ENCODE results near the gene BTNL3. TPM values are rescaled to one million over a fixed set of nuclear protein-coding genes. Genes with fewer than 3 reads are reported as not detected.

BTNL3 gene
- total and polyA plus RNA-seq, 8 donors, result 0.08 to 0.42 (median 0.20) TPM; not detected in 4

DNA sequence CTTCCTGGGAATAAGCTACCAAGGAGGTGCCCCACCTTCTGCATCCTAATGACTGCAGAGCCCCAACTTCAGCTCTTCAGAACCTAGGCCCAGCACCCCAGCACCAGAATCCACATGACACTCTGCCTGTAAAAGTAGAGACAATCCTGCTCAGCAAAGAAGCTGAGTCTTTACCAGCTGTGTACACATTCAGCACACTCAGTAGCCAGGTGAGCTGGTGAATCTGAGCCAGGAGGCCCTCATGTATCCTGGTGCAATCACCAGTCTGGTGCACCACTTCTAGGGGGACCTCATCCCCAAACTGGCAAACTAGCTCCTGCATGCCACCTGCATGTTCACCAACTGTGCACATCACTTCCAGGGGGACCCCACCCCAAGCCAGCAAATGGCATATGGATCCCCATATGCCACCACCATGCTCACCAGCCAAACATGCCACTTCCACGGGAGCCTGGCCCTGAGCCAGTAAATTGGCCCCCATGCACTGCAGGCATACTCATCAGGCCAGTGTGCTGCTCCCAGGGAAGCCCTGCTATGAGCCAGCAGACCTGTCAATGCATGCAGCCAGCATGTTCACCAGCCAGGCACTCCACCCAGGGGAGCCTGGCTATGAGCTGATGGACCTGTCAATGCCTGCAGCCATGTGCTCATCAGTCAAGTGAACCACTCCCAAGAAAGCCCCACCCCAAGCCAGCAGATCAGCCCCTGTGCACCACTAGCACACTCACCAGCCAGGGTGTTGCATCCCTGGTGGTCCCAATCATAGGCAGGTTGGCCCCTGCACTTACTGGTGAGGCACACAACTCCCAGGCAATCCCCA is 35.8 kb downstream of the BTNL3 start:
- DNase-seq (no peak), ATAC-seq (no peak)
- TF ChIP-seq CTCF (IDR thresholded peaks at IDR 0.05), result no peak
- intact Hi-C loops (cut with DNase I), result no loop called here
- Histone ChIP-seq H3K27ac (no peak overlapping the region), H3K4me3 (no peak overlapping the region), H3K9me3 (peaks cover 0 to 27% of the 10 kb centered on the region in 2 donors), H3K27me3 (no peaks in the 10 kb centered on the region), H3K4me1 (no peaks in the 10 kb centered on the region), H3K36me3 (no peaks in the 10 kb centered on the region)

DNA sequence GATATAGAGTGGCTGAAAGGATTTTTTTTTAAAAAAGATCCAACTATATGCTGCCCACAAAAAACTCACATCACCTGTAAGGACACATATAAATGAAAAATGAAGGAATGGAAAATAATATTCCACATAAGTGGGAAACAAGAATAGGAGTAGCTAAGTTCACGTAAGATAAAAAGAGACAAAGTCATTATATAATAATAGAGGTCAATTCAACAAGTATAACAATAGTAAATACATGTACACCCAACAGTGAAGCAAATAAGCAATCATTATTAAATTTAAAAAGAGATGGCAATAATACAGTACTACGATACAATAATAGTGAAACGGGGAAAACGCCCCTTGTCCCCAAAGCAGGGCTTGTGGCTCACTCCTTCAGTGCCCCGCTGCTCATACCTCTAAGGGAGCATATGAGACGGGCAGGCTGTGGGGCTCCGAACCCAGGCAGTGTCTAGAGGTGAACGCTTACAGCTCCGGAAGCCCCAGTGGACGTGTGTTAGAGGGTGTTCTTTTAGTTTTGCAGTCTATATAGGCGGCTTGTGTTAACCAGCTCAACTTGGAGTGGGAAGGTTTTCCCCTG is 38.9 kb downstream of the BTNL3 start:
- no peak overlapping the region for H3K4me3 ChIP-seq
- no peak overlapping the region for H3K27ac ChIP-seq
- intact Hi-C loops (cut with DNase I), result no loop called here
- H3K36me3 ChIP-seq, result no peaks in the 10 kb centered on the region
- H3K9me3 ChIP-seq, result peaks cover 0 to 10% of the 10 kb centered on the region in 2 donors
- H3K27me3 ChIP-seq, result no peaks in the 10 kb centered on the region
- ATAC-seq (no peak), DNase-seq (no peak)
- no peak for TF ChIP-seq CTCF (IDR thresholded peaks at IDR 0.05)
- no peaks in the 10 kb centered on the region for H3K4me1 ChIP-seq

DNA sequence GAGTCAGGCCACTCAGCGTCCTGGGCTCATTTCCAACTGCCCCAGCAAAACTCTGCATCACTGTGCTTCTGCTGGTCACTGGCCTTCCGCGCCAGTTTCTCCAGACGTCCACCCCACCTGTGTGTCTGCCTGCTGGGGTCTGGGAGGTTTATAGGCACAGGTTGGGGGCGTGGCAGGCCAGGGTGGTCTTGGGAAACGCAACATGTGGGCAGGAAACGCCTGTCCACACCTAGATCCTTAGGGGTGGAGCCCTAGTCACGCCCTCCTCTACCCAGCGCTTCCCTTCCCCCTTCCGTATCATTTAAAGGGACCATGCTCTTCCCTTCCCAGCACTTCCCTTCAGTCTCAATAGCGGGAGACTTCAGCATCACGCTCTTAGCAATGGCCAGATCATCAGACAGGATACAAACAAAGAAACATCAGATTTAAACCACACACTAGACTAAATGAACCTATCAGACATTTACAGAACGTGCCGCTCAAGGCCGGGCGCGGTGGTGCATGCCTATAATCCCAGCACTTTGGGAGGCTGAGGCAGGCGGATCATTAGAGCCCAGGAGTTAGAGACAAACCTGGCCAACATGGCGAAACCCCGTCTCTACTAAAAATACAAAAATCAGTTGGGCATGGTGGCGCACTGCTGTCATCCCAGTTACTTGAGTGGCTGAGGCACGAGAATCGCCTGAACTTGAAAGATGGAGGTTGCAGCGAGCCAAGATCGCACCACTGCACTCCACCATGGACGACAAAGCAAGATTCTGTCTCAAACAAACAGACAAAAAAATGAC is 39.6 kb downstream of the BTNL3 start:
- no peak overlapping the region for H3K4me3 ChIP-seq
- no peaks in the 10 kb centered on the region for H3K27me3 ChIP-seq
- intact Hi-C loops (cut with DNase I), result no loop called here
- H3K27ac ChIP-seq, result no peak overlapping the region
- H3K4me1 ChIP-seq, result no peaks in the 10 kb centered on the region
- H3K36me3 ChIP-seq, result no peaks in the 10 kb centered on the region
- TF ChIP-seq CTCF (IDR thresholded peaks at IDR 0.05), result no peak
- H3K9me3 ChIP-seq, result peaks cover 0 to 7% of the 10 kb centered on the region in 2 donors
- DNase-seq, result peak in 1 of 4 donors; percentile 45
- ATAC-seq, result no peak

- ATAC-seq (no peak), DNase-seq (no peak)
- no peaks in the 10 kb centered on the region for H3K36me3 ChIP-seq
- no peak for TF ChIP-seq CTCF (IDR thresholded peaks at IDR 0.05)
- H3K4me1 ChIP-seq, result no peaks in the 10 kb centered on the region
- H3K4me3 ChIP-seq, result no peak overlapping the region
- peaks cover 0 to 13% of the 10 kb centered on the region in 2 donors for H3K27me3 ChIP-seq
- intact Hi-C loops (cut with DNase I), result no loop called here
- H3K27ac ChIP-seq, result no peak overlapping the region
- no peaks in the 10 kb centered on the region for H3K9me3 ChIP-seq
Measured at GRCh38 chr5:181031716-181032115, 43.1 kb downstream of the BTNL3 start.

All from left lung (tissue), 10 donors.